Stimulated activated CD4-positive, alpha-beta T cell treated with anti-CD3 and anti-CD28 coated beads, Interleukin-1b, Interleukin-23, amount 100 ng/mL, for 48 hours (primary cell): ENCODE data around the gene CDHR5.

ENCODE experiments used
- DNase-seq: peaks from one replicate; pipeline ENCODE4 v3.0.0-alpha.2; 2020

CDHR5 gene

DNA sequence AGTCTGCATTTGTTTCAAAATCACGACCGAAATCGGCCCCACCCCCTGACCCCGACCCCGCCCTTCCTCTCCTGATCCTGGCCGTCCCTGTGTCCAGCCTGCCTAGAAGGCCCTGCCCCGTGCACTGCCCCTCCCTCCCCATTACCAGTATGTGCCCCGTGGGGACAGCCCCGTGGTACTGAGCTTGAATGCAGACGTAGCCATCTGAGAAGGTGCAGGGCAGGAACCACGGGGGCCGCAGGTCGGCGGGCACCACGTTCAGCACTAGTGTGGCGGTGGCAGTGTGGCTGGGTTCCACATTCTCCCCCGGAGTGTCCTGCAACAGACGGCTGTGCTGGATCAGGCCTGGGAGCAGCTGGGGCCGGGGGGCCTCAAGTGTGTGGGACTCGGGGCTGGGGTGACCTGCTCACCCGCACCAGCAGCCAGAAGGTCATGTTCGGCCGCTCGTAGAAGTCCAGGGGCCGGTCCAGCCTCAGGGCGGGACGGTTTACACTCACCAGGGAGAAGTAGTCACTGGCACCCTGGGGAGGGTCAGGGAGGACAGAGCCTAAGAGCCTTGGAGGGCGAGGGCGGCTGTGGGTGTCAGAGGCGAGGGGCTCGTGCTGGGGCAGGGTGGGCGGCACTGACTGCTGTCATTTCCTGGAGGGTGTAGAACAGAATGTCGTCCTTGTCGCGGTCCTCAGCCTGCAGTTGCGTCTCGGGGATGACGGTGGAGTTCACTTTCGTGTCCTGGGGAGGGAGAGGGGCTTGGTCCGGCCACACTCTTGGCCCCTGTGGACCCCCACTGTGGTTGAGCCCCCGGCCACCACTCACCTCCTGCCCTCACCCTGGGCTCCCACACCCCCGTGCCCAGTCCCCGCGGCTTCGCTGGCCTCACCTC is 3.6 kb downstream of the CDHR5 start:
- no peak for DNase-seq

DNA sequence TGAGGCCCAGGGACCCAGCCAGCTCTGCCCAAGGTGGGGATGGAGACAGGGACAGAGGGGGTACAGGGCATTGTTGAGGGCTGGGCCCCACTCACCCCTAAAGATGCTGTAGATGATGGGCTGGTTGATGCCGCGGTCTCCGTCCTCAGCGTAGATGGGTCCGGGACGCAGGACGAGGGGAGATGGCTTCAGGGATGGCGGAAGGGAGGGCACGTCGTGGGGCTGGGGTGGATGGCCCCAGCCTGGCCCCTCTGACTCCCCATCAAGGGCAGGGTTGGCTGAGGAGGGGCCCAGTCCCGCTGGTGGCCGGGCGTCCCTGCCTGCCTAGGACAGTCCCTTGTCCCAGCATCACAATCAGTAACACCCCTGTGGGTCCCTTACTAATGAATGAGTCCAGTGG is 4.6 kb downstream of the CDHR5 start:
- DNase-seq, result no peak

DNA sequence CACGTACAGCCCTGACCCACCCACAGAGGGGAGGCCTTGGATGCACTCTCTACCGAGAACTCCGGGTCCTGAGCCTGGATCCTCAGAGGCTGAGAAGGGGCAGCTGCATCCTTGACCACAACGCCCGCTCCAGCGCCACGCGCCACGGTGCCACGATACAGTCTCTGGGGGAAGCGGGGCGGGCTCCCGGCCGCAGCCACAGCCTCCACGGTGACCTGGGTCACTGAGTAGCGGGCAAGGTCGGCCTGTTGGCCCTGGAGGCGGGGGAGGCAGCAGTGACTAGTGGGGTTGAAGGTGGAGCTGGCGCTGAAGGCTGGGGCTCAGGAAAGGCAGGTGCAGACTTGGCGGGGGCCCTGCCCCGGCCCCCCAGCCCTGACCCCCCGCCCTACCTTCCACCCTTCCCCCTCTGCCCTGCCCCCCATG is 5.1 kb downstream of the CDHR5 start:
- DNase-seq, result no peak

DNA sequence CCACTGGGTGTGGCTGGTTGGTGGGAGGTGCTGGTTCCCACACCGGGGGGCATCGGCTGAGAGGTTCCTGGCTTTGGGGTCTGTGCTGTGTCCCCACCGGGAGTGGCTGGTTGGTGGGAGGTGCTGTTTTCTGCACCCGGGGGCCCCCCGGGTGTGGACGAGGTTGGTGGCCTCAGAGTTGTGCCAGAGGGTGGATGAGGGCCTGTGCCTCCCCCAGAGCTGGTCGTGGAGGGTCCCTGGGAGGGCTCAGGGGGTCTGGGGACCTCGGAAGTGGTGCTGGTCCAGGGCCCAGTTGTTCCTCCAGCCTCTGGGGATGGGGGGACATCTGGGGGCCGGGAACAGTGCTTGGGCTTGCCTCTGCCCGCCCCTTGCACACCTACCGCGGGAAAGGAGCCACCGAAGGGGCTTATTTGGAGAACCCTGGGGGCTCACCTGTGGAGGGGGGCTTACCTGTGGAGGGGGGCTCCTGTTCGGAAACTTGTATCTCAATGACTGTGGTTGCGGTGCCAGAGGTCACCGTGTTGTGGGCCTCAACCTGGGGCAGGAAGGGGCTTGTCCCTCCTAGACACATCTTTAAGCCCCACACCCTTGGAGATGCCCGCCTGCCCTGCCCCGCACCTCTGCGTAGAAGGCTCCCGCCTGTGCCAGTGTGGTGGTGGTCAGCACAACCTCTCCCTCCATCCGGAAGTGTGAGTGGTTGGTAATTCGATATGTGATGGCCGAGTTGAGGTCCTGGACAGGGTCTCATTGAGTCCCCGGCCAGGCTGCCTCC is 5.7 kb downstream of the CDHR5 start:
- no peak for DNase-seq

DNA sequence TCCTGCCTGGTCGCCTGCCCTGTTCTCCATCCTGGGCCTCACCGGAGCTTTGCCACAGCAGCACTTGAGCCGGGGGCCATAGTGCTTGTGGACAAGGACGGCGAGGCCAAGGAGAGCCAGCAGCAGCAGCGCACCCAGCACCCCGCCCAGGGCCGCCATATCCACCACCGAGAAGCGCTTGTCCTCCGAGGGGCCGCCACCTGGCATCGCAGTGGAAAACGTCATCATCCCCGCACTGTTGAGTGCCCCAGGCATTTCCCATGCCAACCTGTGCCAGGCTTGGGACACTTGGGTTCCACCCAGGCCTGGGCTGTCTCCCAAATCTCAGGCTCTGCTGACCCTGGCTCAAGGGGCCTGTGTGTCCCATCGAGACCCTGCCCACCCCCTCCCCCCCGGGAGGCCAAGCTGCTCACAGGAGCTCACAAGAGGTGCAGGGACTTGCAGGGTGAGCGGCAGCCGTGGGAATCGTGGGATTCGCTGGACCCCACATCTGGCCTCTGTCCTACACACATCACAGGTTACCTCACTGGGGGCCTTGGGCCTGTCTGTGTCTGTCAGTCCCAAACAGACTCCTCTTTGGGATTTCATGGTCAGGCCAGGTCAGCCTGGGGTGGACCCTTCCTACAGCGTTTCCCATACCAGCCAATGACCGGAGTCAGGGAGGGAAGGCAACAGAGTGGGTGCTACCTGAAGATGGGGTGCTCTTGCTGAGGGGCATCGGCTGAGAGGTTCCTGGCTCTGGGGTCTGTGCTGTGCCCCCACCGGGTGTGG is 6.7 kb downstream of the CDHR5 start:
- no peak for DNase-seq

GRCh38 chr11:617199-617911 is 7.4 kb downstream of the CDHR5 start:
- no peak for DNase-seq

- no peak for DNase-seq
Measured at GRCh38 chr11:616320-617198, 8.2 kb downstream of the CDHR5 start.

DNA sequence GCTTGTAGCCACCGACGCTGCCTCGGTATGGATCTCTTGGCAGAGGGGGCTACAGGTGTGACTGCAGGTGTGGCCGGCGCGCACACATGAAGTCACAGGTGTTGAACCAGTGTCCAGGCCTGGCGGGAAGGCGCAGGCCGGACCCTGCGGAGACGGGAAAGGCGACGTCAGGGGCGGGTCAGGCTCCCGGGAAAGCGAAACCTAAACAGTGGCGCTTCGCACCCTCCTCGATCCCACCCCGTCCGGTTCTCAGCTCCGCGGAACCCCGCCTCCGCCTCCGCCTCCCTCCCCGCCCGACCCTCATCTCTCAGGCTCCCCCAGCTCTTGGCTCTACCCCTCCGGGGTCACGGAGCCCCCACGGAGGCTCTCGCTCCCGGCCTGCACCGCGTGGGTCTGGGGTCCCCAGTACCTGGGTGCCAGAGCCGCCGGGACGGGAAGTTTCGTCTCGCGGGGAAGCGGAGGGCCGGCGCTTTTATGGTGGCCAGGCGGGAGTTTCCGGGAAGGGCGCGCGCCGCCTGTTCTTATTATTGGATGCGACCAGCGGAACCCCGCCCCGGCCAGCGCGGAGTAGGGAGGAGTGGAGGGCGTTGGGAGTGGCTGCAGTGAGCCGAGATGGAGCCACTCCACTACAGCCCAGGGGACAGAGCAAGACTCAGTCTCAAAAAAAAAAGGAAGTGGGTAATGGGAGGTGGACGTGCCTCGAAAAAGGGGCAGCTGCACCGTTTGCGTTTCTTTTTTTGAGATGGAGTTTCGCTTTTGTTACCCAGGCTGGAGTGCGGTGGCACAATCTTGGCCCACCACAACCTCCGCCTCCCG is 9.0 kb downstream of the CDHR5 start, which contains the start of gene IRF7:
IRF7 (minus strand) TSS at position 447 of the 816 bp plus-strand sequence. CDS start 586 bp downstream, outside the sequence.
- DNase-seq, result peak; percentile 81

DNA sequence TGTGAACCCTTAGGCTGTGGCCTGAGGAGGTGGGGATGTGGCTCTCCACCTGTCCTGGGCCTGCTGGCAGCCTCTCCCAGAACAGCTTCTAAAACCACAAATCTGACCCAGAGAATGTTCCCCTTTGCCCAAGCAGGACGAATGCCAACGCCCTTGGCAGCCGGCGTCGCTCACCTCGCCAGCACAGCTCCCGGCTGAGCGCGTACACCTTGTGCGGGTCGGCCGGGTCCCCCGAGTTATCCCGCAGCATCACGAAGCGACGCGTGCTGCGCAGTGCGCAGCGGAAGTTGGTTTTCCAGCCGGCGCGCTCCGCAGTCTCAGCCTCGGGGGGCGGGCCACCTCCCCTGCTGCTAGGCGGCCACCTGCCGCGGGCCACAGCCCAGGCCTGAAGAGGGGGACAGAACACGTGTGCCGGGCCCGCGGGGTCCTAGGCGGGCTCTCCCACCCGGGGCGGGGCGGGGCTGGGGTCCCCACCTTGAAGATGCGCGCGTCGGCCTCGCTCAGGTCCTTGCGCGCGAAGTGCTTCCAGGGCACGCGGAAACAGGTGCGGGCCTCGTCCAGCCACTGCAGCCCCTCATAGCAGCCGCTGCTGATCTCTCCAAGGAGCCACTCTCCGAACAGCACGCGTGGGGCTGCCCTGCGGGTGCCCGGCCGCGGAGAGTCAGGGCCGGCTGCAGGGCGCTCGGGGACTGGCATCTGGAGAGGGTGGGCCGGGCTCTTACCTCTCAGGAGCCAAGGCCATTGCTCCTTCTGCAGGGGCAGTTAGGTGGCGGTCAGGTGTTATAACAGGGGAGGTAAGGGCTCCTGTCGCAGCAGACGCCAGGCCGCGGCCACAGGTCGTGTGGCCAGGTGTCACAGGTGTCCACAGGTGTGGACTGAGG is 9.9 kb downstream of the CDHR5 start:
- DNase-seq, result no peak

- no peak for DNase-seq
Measured at GRCh38 chr11:614021-614622, 10.6 kb downstream of the CDHR5 start.

DNA sequence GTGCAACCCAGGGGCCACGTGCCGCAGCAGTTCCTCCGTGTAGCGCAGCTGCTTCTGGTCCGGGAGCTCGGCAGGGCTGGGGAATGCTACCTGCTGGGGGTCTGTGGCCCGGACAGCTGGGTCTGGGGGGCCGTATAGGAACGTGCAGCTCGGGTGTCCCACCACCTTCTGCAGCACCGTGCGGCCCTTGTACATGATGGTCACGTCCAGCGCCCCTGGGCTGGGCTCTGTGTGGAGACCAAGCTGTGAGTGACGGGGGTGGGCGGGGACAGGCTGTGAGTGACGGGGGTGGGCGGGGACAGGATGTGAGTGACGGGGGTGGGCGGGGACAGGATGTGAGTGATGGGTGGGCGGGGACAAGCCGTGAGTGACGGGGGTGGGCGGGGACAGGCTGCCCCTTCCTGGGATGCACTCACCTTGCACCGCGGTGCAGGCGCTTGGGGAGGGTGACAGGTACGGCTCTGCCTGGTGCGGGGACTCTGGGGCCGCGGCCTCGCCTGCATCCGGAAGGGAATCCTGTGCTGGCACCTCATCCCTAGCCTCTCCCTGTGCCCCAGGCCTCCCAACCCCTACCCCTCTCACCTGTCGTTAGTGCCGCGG is 11.3 kb downstream of the CDHR5 start:
- peak; percentile 83 for DNase-seq

GRCh38 chr11:612961-613300 is 11.8 kb downstream of the CDHR5 start:
- DNase-seq, result no peak

GRCh38 chr11:612201-612960 is 12.4 kb downstream of the CDHR5 start:
- no peak for DNase-seq

GRCh38 chr11:611001-611996 is 13.5 kb downstream of the CDHR5 start:
- DNase-seq, result no peak

DNA sequence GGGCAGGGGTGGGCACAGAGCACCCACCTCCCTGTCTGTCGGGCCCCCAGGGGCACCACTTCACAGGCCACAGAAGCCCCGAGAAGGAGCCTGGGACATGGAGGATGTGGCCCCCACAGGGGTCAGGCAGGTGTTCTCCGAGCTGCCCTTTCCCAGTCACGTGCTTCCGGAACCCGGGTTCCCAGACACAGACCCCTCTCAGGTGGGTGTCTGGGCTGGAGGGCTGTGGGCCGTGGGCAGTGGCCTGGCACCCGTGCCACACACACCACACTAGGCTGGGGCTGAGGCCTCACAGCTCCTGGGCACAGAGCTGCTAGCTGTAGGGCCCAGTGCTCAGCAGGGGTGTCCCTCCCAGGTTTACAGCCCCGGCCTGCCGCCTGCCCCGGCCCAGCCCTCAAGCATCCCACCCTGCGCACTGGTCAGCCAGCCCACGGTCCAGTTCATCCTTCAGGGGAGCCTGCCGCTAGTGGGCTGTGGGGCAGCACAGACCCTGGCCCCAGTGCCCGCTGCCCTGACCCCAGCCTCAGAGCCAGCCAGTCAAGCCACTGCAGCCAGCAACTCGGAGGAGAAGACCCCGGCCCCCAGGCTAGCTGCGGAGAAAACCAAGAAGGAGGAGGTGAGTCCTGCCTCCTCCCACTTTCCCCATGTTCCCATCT is 14.5 kb downstream of the CDHR5 start:
- no peak for DNase-seq

DNA sequence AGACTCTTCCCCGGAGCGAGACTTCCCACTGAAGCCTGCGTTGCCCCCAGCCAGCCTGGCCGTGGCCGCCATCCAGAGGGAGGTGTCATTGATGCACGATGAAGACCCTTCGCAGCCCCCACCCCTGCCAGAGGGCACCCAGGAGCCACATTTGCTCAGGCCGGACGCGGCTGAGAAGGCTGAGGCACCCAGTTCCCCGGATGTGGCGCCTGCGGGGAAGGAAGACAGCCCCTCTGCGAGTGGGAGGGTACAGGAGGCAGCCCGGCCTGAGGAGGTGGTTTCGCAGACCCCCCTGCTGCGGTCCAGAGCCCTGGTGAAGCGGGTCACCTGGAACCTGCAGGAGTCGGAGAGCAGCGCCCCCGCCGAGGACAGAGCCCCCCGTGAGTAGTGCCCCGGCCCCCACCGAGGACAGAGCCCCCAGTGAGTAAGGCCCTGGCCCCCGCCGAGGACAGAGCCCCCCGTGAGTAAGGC is 15.4 kb downstream of the CDHR5 start:
- no peak for DNase-seq
